Measurements from ENCODE around the gene TIMM22. TPM values are rescaled to one million over a fixed set of nuclear protein-coding genes. Genes with fewer than 3 reads are reported as not detected.

Gene TIMM22
- total and polyA plus RNA-seq, 2 of the 13 experiments (the other 11 are each of a cell fraction or from before 2014, with no cell fraction given), result 6.2 to 15.5 TPM

DNA sequence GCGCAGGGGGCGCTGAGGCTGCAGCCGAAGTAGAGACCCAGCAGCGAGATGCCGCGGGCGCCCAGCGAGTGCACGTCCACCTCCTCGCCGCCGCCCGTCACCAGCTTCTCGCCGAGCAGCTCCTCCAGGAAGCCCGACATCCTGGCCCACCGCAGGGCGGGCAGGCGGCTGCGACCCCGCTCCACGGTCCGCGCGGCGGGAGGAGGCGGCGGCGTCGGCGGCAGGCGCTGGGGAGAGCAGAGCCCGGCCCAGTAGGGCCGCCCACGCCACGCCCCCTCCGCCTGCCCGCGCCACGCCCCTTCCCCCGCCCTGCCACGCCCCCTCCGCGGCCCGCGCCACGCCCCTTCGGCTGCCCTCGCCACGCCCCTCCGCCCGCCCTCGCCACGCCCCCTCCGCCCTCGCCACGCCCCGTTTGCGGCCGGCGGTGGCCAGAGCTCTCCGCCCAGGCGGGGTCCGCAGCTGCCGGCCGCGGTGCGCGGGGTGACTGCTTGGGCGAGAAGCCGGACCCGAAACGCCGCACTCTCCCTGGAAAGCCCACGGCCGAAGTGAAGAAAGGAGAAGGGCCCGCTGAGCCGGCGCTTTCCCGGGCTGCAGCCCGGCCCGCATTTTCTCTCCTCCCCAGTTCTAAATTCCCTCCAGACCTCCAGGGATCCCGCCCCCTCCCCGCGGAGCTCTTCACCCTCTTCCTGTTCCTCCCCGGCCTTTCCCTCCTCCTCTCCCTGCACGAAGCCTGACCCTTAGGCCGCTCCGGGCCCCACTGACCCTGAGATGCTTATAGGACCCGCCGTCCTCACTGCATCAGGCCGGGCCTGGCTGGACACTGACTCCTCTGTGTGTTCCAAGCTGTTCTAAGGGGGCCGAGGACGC, 17.2 kb upstream of the TIMM22 start, which contains the start of gene NXN (continued):
- TF ChIP-seq MED1 (CRISPR knock-in tag; IDR thresholded peaks at IDR 0.05), result peak; percentile 32; the same call in 1 of the 2 replicates
- no peak for TF ChIP-seq FOXM1 (CRISPR knock-in tag; IDR thresholded peaks at IDR 0.05)
- TF ChIP-seq, protein P1, sequence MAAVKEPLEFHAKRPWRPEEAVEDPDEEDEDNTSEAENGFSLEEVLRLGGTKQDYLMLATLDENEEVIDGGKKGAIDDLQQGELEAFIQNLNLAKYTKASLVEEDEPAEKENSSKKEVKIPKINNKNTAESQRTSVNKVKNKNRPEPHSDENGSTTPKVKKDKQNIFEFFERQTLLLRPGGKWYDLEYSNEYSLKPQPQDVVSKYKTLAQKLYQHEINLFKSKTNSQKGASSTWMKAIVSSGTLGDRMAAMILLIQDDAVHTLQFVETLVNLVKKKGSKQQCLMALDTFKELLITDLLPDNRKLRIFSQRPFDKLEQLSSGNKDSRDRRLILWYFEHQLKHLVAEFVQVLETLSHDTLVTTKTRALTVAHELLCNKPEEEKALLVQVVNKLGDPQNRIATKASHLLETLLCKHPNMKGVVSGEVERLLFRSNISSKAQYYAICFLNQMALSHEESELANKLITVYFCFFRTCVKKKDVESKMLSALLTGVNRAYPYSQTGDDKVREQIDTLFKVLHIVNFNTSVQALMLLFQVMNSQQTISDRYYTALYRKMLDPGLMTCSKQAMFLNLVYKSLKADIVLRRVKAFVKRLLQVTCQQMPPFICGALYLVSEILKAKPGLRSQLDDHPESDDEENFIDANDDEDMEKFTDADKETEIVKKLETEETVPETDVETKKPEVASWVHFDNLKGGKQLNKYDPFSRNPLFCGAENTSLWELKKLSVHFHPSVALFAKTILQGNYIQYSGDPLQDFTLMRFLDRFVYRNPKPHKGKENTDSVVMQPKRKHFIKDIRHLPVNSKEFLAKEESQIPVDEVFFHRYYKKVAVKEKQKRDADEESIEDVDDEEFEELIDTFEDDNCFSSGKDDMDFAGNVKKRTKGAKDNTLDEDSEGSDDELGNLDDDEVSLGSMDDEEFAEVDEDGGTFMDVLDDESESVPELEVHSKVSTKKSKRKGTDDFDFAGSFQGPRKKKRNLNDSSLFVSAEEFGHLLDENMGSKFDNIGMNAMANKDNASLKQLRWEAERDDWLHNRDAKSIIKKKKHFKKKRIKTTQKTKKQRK (IDR thresholded peaks at IDR 0.05; ENCODE audit: low read length), result no peak
- TF ChIP-seq, protein P2, sequence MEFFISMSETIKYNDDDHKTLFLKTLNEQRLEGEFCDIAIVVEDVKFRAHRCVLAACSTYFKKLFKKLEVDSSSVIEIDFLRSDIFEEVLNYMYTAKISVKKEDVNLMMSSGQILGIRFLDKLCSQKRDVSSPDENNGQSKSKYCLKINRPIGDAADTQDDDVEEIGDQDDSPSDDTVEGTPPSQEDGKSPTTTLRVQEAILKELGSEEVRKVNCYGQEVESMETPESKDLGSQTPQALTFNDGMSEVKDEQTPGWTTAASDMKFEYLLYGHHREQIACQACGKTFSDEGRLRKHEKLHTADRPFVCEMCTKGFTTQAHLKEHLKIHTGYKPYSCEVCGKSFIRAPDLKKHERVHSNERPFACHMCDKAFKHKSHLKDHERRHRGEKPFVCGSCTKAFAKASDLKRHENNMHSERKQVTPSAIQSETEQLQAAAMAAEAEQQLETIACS (CRISPR knock-in tag; IDR thresholded peaks at IDR 0.05), result no peak
- TF ChIP-seq PRPF4 (IDR thresholded peaks at IDR 0.05; ENCODE audit: low read depth, low read length, poor library complexity, severe bottlenecking), result no peak
- TF ChIP-seq ATAD3A (CRISPR knock-in tag; IDR thresholded peaks at IDR 0.05), result no peak
- no peak for TF ChIP-seq FIP1L1 (IDR thresholded peaks at IDR 0.05; ENCODE audit: borderline replicate concordance, insufficient read depth, low read depth, low read length)
- TF ChIP-seq KMT2B (CRISPR knock-in tag; IDR thresholded peaks at IDR 0.05), result peak; percentile 34; the same call in 1 of the 2 replicates
- peak; percentile 46 for TF ChIP-seq SKI (IDR thresholded peaks at IDR 0.05; ENCODE audit: partially characterized antibody)
- no peak for TF ChIP-seq ZNF253 (CRISPR knock-in tag; IDR thresholded peaks at IDR 0.05; ENCODE audit: borderline replicate concordance)
- peak; percentile 91 for TF ChIP-seq SP4 (CRISPR knock-in tag; IDR thresholded peaks at IDR 0.05)
- TF ChIP-seq, protein P3, sequence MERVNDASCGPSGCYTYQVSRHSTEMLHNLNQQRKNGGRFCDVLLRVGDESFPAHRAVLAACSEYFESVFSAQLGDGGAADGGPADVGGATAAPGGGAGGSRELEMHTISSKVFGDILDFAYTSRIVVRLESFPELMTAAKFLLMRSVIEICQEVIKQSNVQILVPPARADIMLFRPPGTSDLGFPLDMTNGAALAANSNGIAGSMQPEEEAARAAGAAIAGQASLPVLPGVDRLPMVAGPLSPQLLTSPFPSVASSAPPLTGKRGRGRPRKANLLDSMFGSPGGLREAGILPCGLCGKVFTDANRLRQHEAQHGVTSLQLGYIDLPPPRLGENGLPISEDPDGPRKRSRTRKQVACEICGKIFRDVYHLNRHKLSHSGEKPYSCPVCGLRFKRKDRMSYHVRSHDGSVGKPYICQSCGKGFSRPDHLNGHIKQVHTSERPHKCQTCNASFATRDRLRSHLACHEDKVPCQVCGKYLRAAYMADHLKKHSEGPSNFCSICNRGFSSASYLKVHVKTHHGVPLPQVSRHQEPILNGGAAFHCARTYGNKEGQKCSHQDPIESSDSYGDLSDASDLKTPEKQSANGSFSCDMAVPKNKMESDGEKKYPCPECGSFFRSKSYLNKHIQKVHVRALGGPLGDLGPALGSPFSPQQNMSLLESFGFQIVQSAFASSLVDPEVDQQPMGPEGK (CRISPR knock-in tag; IDR thresholded peaks at IDR 0.05), result peak; percentile 4; the same call in 1 of the 2 replicates
- TF ChIP-seq, protein P4, sequence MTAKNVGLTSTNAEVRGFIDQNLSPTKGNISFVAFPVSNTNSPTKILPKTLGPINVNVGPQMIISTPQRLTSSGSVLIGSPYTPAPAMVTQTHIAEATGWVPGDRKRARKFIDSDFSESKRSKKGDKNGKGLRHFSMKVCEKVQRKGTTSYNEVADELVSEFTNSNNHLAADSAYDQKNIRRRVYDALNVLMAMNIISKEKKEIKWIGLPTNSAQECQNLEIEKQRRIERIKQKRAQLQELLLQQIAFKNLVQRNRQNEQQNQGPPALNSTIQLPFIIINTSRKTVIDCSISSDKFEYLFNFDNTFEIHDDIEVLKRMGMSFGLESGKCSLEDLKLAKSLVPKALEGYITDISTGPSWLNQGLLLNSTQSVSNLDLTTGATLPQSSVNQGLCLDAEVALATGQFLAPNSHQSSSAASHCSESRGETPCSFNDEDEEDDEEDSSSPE (CRISPR knock-in tag; IDR thresholded peaks at IDR 0.05), result 0 out of 2 replicates have a peak, but pooled peaks have one; percentile 43
- no peak for TF ChIP-seq SOX5 (CRISPR knock-in tag; IDR thresholded peaks at IDR 0.05; ENCODE audit: borderline replicate concordance)
- no peak for TF ChIP-seq ATRX (CRISPR knock-in tag; IDR thresholded peaks at IDR 0.05; ENCODE audit: borderline replicate concordance)
- TF ChIP-seq ZSCAN25 (CRISPR knock-in tag; IDR thresholded peaks at IDR 0.05), result 0 out of 2 replicates have a peak, but pooled peaks have one; percentile 22
- TF ChIP-seq PAX8 (CRISPR knock-in tag; IDR thresholded peaks at IDR 0.05; ENCODE audit: borderline replicate concordance), result no peak
- no peak for TF ChIP-seq CC2D1A (CRISPR knock-in tag; IDR thresholded peaks at IDR 0.05)
- 0 out of 2 replicates have a peak, but pooled peaks have one; percentile 23 for TF ChIP-seq TARDBP (CRISPR knock-in tag; IDR thresholded peaks at IDR 0.05)
- TF ChIP-seq ZNF546 (CRISPR knock-in tag; conservative IDR thresholded peaks at IDR 0.05), result no peak; the same call in 1 of the 2 replicates
- peak; percentile 76 for TF ChIP-seq ZNF263 (CRISPR knock-in tag; IDR thresholded peaks at IDR 0.05)
